ENCODE data around the gene CITED2. TPM values are rescaled to one million over a fixed set of nuclear protein-coding genes. Genes with fewer than 3 reads are reported as not detected.

The CITED2 gene
- total and polyA plus RNA-seq, 2 experiments from 2014 or later: 26.6 to 76.9 TPM

DNA sequence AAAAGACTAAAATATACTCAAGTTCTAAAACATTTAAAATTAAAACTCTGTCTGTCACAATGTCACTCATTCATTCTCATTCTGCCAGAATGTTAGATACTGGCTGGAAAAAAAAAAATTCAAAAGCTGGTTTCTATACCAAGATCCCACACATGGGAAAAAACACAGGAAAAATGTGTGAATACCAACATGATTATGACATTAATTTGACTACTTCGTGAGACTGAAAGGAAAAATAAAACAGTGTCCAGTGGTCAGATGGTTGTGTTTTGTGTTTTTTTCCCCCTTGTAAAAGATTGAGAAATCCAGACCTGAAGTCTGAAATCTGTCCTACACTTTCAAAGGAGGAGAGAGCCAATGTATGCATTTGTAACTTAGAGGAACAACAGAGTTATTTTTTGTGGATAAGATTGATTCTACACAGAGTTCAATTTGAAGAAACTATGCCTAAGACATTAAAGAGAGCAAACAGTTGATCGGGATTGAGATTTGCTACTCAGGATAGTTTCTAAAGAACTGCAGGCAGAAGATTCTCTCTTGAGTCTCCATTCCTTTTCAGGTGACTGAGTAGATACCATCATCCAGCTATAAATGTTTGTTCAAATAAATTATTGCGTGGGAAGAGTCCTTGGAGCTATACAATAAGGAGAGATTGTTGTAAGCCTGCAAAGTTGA, 43.5 kb downstream of the CITED2 start:
- Histone ChIP-seq H3K79me2 (replicated peaks; ENCODE audit: insufficient read depth) (no peaks in the 10 kb centered on the region), H3K27me3 (ENCODE audit: insufficient read depth) (no peaks in the 10 kb centered on the region), H2AFZ (no peak overlapping the region), H3K4me1 (ENCODE audit: insufficient read depth) (no peaks in the 10 kb centered on the region), H3K4me3 (no peak overlapping the region), H3K9me2 (ENCODE audit: insufficient read depth) (peaks cover 3% of the 10 kb centered on the region; the same call in 1 of the 2 replicates), H3F3A (replicated peaks; ENCODE audit: low read depth) (no peaks in the 10 kb centered on the region), H4K20me1 (replicated peaks; ENCODE audit: insufficient read depth) (no peaks in the 10 kb centered on the region), H3K4me2 (no peak overlapping the region), H3K36me3 (ENCODE audit: insufficient read depth) (no peaks in the 10 kb centered on the region), H3K27ac (ENCODE audit: low read depth) (no peak overlapping the region)
- peaks cover 4% of the 10 kb centered on the region for H3K27me3 Mint-ChIP-seq (ENCODE audit: insufficient read depth, low read depth, poor library complexity)
- no peak overlapping the region for H3K4me3 Mint-ChIP-seq
- no peaks in the 10 kb centered on the region for H3K4me1 Mint-ChIP-seq
- TF ChIP-seq EZH2phosphoT487 (IDR thresholded peaks at IDR 0.05; ENCODE audit: unreplicated experiment) (no peak), ZNF331 (CRISPR knock-in tag; IDR thresholded peaks at IDR 0.05; ENCODE audit: low read depth) (no peak), NANOG (IDR thresholded peaks at IDR 0.05; ENCODE audit: borderline replicate concordance) (no peak), JUNB (IDR thresholded peaks at IDR 0.05; ENCODE audit: unreplicated experiment) (no peak), EZH2 (IDR thresholded peaks at IDR 0.05; ENCODE audit: low read depth, unreplicated experiment) (no peak), ZNF462 (CRISPR knock-in tag; IDR thresholded peaks at IDR 0.05) (no peak), POLR2AphosphoS5 (IDR thresholded peaks at IDR 0.05; ENCODE audit: low read depth) (no peak)
- TF ChIP-seq, protein P1, sequence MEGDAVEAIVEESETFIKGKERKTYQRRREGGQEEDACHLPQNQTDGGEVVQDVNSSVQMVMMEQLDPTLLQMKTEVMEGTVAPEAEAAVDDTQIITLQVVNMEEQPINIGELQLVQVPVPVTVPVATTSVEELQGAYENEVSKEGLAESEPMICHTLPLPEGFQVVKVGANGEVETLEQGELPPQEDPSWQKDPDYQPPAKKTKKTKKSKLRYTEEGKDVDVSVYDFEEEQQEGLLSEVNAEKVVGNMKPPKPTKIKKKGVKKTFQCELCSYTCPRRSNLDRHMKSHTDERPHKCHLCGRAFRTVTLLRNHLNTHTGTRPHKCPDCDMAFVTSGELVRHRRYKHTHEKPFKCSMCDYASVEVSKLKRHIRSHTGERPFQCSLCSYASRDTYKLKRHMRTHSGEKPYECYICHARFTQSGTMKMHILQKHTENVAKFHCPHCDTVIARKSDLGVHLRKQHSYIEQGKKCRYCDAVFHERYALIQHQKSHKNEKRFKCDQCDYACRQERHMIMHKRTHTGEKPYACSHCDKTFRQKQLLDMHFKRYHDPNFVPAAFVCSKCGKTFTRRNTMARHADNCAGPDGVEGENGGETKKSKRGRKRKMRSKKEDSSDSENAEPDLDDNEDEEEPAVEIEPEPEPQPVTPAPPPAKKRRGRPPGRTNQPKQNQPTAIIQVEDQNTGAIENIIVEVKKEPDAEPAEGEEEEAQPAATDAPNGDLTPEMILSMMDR (conservative IDR thresholded peaks at IDR 0.05; ENCODE audit: low read depth in 2 of 2): no peak
- TF ChIP-seq, protein P2, sequence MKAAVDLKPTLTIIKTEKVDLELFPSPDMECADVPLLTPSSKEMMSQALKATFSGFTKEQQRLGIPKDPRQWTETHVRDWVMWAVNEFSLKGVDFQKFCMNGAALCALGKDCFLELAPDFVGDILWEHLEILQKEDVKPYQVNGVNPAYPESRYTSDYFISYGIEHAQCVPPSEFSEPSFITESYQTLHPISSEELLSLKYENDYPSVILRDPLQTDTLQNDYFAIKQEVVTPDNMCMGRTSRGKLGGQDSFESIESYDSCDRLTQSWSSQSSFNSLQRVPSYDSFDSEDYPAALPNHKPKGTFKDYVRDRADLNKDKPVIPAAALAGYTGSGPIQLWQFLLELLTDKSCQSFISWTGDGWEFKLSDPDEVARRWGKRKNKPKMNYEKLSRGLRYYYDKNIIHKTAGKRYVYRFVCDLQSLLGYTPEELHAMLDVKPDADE (IDR thresholded peaks at IDR 0.05): no peak
- ATAC-seq (no peak), DNase-seq (ENCODE audit: low spot score) (no peak)
- H3K27ac Mint-ChIP-seq: no peak overlapping the region
- no peaks in the 10 kb centered on the region; the same call in 2 of the 3 replicates for H3K36me3 Mint-ChIP-seq (ENCODE audit: low read depth)
- no peaks in the 10 kb centered on the region; the same call in 2 of the 3 replicates for H3K9me3 Mint-ChIP-seq
